HCT116 (cell line): Measurements from ENCODE around the gene SERAC1.

Experiments
- ATF3 ChIP-seq: IDR thresholded peaks from 2 replicates; pipeline ENCODE4 v1.6.1; 2012
- CEBPB ChIP-seq: IDR thresholded peaks from 2 replicates; pipeline ENCODE4 v1.6.1; 2012; ENCODE audit warnings: low read depth
- CTCF ChIP-seq, 3 experiments: fragments of 200-600 bp in 1 of 3; sonication (generic) in 1 of 3; IDR thresholded peaks in 2 of 3; conservative IDR thresholded peaks in 1 of 3; 2 replicates each; pipeline ENCODE4 v1.5.1; 2012 to 2017; ENCODE audit warnings: low read depth in 2 of 3, low read length in 2 of 3, antibody characterized with exemption in 1 of 3, borderline replicate concordance in 1 of 3, control low read depth in 1 of 3, mild to moderate bottlenecking in 1 of 3, mixed read lengths in 1 of 3, mixed run types in 1 of 3, moderate library complexity in 1 of 3; ENCODE audit not compliant: insufficient read depth in 1 of 3
- EZH2 ChIP-seq: fragments of 200-600 bp; sonication (generic); IDR thresholded peaks from 2 replicates; pipeline ENCODE4 v1.6.1; 2017; ENCODE audit warnings: antibody characterized with exemption, mixed run types
- EZH2phosphoT487 ChIP-seq: fragments of 200-600 bp; IDR thresholded peaks from 2 replicates; pipeline ENCODE4 v1.6.1; 2018; ENCODE audit warnings: antibody characterized with exemption, borderline replicate concordance
- JUND ChIP-seq: IDR thresholded peaks from 2 replicates; pipeline ENCODE4 v1.6.1; 2012
- MAX ChIP-seq: IDR thresholded peaks from 2 replicates; pipeline ENCODE4 v1.6.1; 2012
- POLR2A ChIP-seq: IDR thresholded peaks from 2 replicates; pipeline ENCODE4 v1.7.0; 2011; ENCODE audit warnings: borderline replicate concordance; ENCODE audit not compliant: insufficient read depth, insufficient read length; ENCODE audit errors: extremely low read depth
- POLR2AphosphoS5 ChIP-seq: IDR thresholded peaks from 2 replicates; pipeline ENCODE4 v1.6.1; 2011; ENCODE audit warnings: mild to moderate bottlenecking, low read depth, low read length, moderate library complexity
- RAD21 ChIP-seq: IDR thresholded peaks from 2 replicates; pipeline ENCODE4 v1.6.1; 2012; ENCODE audit warnings: low read depth, mild to moderate bottlenecking
- REST ChIP-seq: IDR thresholded peaks from 2 replicates; pipeline ENCODE4 v1.6.1; 2012; ENCODE audit warnings: low read depth
- SIN3A ChIP-seq: IDR thresholded peaks from 2 replicates; pipeline ENCODE4 v1.6.1; 2012; ENCODE audit warnings: low read depth
- SP1 ChIP-seq: IDR thresholded peaks from 2 replicates; pipeline ENCODE4 v1.6.1; 2012; ENCODE audit warnings: low read depth

- no peak for TF ChIP-seq POLR2AphosphoS5
- TF ChIP-seq POLR2A = no peak
- TF ChIP-seq CTCF (IDR thresholded peaks at IDR 0.05 in 2 of 3, conservative IDR thresholded peaks at IDR 0.05 in 1 of 3; ENCODE audit: borderline replicate concordance in 1 of 3, insufficient read depth in 1 of 3, low read depth in 2 of 3, low read length in 2 of 3) = no peak
- no peak for TF ChIP-seq CEBPB
- no peak for TF ChIP-seq RAD21
- TF ChIP-seq SIN3A = no peak
- no peak for TF ChIP-seq EZH2
- TF ChIP-seq ATF3 = no peak
- no peak for TF ChIP-seq MAX
- TF ChIP-seq EZH2phosphoT487 = no peak
- no peak for TF ChIP-seq SP1
- no peak for TF ChIP-seq REST
- TF ChIP-seq JUND = no peak
Observed at GRCh38 chr6:158150701-158151100, 17.4 kb downstream of the SERAC1 start.
